Measurements from ENCODE around the gene MRPS18A.
"Not testable (repeated sequence)": the region's sequence is repeated elsewhere in the genome, so short reads cannot be mapped to it uniquely, and the experiment has no call there.

Gene MRPS18A

DNA sequence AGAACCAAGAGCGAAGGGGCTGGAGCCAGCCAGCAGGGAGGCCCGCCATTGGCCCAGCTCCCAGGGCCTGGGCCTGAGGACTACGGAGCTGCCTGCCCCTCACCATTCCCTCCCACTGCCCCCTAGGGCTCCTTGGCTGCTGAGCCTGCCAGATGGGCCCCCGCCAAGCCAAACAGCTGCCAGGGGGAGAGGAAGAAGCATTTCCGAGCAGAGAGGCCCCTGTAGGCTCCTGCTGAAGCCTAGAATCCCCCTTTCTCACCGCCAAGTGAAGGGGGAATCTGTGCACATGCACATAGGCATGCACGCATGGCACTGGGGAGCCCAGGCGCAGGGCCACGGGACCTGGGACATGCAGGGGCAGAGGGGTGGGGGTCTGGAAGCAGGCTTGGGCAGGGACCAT lies 28.5 kb upstream of the MRPS18A start:
- no peak for DNase-seq

DNA sequence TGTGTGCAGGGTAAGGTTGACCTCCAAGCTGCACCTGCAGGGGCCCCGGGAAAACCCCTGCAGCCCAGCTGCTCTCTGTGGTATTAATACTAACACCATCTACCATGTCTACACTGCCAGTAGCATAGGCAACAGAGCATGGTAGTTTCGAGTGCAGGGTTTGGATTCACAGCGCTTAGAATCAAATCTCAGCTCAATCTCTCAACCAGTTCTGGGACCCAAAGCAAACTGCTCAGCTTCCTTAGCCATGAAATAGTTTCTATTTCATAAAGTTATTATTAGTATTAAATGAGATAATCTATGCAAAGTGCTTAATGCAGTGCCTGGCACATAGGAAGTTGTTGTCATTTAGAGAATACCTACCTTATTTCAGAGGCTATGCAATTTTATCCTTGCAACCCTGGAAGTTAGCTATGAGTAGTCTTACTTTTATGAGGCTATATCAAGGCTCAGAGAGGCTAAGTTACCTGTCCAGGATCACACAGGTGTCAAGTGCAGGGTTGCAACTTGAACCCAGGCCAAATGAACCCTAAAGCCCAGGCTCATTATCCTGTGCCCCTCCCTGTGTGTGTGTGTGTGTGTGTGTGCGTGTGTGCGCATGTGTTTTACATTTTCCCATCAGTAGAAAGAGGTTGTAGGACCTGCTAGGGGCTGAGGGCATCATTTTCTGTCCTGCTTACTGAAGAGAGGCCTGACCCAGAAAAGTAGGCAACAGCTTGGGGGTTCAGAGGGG lies 27.6 kb upstream of the MRPS18A start:
- no peak for DNase-seq

DNA sequence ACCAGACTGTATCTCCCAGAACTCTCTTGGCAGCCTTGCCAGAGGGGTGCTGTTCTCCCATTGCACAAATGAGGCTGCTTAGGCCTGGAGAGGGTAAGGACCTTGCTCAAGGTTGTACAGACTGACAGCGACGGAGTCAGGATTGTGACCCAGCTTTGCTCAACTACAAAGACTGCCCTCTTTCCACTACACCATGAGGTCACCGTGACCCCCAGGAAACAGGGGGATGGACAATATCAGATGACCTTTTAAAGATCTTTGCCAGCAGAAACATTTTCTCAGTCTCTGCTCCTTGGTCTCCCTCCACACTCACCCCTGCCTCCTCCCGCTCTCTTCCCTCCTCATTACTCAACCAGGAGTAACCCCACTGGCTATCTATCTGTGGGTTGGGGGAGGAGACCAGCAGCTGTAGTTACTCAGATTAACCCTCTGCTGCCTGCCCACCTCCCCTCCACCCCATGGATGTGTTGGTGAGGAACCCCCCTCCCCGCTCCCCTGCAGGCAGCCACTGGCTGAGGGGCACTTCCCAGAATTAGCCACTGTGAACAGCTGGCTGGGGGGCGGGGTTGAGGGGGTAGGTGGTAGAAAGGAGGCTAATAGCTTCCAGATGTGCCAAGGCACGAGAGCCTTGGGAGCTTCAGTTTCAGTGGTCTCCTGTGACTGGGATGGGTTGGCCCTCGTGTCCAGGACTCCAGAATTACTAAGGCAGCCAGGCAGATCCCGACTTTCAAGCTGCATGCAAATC lies 26.9 kb upstream of the MRPS18A start:
- no peak for DNase-seq

DNA sequence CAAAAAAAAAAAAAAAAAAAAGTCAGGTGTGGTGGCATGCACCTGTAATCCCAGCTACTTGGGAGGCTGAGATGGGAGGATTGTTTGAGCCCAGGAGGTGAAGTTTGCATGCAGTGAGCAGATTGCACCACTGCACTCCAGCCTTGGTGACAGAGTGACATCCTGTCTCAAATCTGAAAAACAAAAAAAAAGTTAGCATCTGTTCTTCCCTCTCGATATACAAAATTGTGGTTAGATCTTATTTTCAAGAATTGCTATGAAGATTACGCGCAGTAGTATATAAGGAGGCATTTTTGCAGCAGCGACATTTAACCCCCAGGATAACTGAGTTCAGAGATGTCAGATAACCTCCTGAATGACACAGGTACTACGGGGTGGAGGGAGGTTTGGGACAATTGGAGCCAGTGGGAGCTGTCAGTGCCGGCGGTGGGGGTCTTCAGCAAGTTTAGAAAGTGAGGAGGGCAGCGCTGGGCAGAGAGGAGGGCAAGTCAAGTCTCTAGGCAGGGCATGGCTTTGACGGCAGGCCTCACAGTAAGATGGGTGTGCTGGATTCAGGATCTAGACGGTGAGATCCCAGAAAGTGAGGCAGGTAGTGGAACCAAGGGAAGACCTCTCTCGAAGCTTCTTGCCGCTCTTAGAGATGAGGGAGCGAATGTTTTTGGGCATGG lies 26.2 kb upstream of the MRPS18A start:
- no peak for DNase-seq

DNA sequence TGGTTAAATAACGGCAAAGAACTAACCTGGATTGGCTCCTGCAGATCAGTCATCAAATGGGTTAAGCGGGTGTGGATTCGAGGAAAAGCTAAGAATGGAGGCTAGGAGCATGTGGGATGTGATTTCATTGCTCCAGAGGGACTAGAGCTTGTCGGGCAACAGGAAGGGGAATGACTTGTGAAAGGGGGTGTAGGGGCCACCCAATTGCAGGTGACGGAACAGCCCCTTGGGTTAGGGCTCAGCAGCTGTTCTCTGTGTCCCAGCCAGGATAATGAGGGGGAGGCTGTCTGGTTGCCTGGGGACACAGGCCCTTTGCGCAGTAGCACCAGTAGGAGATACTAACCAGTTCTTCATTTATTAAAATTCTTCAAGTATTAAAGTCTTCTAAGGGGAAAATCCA lies 25.0 kb upstream of the MRPS18A start:
- no peak for DNase-seq

DNA sequence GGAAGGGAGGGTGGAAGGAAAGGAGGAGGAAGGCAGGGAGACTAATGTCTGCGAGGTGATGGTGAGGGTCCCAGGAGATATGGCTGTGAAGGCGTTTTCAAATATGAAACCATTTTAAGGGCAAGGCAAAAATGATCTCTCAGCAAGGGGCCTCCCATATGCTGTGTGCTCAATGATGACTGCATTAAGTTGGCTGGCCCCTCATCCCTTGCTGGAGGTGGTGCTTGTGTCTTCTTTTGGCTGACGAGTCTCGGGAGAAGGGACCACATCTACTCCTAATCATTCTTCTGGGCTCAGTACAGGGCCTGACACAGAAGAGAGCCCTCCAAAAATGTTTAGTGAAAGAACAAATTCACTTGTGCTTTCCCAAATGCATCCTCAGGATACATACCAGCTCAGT lies 23.0 kb upstream of the MRPS18A start:
- DNase-seq, result no peak

DNA sequence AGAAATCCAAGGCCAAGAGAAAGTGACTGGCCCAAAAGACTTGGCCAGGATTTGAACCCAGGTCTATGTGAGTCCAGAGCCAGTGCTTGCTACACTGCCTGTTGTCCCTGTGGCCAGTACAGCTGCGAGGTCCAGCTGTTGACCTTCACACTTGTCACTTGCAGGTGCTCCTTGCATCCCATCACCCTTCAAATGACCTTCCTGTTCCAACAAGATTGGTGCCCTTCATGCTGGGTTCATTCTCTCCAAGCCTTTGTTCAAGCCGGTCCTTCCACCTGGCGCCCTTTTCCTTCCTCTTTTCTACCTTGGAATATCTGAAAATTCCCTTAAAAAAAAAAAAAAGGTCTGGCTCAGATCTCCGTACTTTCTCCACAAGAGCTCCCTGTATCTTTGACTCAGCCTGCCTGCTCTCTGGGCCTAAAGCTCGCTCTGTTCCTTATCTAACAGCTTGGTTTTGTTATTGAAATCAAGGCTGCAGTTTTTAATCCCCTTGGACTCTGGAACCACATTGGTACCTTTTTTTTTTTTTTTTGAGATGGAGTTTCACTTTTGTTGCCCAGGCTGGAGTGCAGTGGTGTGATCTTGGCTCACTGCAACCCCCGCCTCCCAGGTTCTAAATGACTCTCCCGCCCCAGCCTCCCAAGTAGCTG lies 22.2 kb upstream of the MRPS18A start:
- DNase-seq, result no peak

DNA sequence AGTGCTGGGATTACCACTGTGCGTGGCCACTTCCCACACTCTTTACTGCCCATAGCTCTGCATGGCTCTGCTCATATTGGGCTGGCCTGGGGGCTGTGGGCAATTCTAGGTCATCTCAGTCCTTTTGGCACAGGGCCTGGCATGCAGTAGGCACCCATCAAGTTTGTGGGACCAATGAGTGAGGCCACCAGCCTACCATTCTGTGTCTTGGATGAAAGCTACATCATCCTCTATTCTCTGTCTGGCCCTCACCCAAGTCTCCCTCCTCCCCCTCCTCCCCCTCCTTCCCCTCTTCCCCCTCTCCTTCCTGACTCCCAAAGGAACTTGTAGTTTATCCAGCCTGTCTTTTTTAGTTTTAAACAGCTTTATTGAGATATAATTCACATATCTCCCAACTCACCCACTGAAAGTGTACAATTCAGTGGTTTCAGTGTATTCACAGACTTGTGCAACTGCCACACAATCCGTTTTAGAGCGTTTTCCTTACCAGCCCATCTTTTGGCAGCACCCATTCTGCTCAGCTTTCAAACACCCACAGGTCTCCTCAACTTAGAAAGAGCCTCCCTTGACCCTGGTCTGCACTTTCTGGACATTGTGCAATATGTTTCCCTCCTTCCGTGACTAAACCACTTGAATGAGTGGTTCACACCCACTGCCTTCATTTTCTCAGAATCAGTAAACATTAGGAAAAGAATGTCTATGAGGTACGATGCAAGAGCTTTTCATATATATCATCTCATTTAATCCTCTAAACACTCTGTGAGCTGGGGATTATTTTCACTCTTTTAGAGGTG lies 21.5 kb upstream of the MRPS18A start:
- no peak for DNase-seq

DNA sequence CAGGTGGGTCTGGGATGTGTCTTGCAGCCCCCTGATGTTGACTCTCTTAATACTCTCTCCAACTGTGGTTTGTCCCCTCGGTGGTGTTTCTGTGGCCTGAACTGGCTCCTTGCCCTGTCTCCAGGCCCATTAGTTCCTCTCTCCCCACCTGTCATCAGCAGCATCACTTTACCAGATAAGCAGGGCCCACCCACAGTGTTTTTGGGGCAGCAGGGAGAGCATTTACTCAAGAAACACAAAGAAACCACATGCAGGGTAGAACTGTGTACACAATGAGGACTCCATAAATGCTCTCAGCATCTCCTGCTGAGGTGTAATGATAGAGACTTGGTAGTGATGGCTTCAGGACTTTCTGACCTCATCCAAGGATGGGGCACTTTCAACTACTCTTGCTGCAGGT lies 20.2 kb upstream of the MRPS18A start:
- DNase-seq, result no peak

DNA sequence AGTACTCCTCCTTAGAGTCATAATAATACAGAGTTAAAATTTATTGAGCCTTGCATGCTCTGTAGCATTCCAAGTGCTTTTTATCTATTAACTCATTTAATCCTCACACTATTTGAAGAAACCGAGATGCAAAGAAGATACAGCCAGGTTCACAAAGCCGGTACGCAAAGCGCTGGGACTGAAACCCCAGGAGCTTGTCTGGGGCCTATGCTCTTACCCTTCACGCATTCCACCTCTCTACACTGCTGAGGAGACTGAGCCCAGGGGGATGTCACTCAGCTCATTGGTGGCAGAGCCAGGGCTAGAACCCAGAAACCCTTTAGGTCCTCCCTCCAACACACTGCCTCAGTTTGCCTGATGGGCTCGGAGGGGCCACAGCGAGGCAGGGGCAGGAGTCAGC lies 19.7 kb upstream of the MRPS18A start:
- DNase-seq, result no peak

DNA sequence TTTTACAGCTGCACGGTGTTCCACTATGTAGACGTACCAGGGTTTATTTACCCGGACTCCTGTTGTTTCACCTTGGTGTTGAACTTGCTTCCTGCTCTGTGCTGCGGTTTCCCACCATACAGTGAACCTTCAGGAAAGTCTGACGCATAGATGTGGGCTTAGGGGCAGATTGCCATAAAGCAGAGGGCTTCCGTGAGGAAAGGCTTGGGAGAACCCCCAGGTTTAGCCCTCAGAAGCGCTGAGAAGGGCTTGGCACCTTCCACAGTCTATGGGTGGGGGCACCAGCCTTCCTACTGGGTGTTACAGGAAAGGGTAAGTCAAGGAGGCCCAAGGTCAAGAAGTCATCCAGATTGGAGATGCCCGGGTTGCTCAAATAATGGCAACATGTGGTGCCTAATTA lies 19.2 kb upstream of the MRPS18A start:
- no peak for DNase-seq

DNA sequence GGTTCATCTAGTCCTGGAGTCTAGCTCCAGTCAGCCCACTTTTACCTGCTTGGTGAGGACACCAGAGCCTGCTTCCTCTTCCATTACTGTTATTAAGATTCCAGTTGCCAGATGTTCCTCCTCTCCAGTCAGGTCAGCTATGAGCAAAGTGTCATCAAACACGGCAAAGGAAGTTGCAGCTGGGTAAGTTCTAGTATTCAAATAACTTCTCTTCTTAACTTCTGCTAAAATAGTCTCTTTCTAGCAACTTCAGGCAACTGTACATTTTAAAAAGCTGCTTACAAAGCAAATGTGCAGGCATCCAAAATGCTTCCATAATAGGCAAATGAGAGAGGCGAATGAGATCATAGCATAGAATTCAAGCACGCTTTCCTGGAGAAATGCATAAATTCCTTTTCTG lies 18.4 kb upstream of the MRPS18A start:
- no peak for DNase-seq

DNA sequence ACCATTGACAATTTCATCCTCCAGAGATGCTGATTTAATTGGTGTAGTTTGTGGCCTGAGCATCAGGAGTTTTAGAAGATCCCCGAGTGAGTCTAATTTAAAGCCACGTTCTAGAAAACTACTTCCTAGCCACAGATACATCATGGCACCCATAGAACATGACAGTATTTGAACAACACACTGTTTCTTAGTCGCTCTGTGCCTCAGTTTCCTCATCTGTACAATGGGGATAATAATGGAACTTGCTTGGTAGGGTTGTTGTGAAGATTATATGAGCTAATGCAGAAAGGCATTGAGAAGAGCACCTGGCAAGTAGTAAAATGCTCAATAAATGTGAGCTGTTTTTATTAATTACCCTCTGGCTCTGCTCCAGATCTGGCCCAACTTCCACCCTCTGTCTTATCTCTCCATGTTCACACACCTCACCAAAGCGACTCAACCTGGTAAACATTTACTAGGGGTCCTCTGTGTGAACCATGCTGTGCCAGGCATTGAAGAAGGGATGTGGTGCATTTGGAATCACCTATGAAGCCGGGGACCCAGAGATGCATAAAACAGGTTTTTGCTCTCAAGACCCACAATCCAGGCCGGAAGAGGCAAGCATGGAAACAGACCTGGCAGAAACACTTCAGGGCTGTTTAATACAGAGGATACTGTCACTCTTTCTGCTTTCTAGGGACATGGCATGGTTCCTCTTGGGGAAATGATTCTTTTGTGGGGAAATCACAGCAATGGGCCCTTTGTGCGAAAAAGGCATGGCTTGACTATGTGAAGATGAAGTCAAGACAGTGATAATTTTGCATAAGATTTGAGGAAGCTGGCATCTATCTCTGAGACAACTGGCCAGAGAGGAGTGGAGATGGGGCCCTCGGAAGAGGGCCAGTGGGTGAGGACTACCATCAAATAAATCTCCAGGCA lies 16.2 kb upstream of the MRPS18A start:
- DNase-seq, result no peak

DNA sequence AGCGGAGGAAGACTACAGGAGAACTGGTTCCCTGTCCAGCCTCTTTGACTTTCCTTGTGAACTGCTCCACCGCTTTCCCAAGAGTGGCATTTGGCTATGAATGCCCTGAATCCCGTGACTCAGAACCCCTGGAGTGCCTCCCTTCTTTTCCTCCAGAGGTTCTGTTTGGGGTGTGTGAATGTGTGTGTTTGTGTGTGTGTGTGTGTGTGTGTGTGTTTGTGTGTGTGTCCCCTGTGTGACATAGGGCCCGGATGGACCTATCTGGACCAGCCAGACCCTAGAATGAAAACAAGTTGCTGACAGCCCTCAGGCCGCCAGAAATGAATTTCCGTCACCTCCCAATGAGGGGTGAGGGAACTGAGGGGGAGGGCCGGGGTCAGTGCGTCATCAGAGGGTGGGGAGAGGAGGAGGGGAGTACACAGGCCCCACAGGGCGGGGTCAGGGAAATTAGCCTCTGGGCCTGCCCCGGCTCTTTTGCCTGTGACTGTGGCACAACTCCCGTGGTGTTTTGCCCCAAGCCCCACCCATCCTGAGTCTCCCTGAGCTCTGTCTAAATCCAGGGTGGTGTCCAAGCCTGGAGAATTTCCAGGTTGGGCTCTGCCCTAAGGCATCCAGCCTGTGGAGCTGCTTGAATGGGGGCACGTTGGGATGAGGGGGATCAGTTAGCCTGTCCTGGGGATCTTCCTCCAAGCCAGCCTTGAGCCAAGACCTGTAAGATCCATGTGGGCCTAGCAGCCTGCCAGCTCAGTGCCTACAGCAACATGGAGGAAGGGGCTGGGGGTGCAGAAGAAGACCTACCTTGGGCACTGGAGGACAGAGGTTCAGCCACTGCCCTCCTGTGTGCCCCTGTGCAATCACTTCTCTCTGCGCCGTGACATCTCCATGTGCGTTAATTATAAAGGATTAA lies 15.2 kb upstream of the MRPS18A start:
- DNase-seq, result no peak

DNA sequence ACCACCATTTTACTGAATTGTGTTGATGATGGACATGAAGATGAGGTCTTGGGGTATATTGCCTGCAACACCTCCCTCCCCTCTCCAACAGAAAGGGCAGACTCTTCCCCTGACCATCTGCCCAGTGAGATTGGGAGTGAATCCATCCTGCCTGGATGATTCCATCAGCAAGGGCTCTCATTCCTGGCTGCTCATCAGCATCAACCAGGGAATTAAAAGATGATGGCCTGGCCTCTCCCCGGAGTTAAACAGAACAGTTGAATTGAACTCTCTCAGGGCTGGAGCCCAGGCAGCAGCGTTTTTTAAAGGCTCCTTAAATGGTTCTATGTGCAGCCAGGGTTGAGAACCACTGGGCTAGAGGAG lies 14.6 kb upstream of the MRPS18A start:
- DNase-seq, result no peak

DNA sequence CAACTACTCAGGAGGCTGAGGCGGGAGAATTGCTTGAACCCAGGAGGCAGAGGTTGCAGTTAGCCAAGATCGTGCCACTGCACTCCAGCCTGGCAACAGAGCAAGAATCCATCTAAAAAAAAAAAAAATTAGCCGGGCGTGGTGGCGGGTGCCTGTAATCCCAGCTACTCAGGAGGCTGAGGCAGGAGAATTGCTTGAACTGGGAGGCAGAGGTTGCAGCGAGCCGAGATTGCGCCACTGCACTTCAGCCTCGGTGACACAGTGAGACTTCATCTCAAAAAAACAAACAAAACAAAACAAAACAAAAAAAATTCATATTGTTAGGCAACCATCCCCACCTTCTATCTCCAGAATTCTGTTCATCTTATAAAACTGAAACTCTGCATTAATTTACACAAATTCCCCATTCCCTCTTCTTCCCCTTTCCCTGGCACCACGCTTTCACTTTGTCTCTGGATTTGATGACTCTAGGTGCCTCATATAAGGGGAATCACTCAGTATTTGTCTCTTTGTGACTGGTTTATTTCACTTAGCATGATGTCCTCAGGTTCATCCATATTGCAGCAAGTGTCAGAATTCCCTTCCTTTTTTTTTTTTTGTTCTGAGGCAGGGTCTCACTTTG lies 13.5 kb upstream of the MRPS18A start:
- not testable (repeated sequence) for DNase-seq

DNA sequence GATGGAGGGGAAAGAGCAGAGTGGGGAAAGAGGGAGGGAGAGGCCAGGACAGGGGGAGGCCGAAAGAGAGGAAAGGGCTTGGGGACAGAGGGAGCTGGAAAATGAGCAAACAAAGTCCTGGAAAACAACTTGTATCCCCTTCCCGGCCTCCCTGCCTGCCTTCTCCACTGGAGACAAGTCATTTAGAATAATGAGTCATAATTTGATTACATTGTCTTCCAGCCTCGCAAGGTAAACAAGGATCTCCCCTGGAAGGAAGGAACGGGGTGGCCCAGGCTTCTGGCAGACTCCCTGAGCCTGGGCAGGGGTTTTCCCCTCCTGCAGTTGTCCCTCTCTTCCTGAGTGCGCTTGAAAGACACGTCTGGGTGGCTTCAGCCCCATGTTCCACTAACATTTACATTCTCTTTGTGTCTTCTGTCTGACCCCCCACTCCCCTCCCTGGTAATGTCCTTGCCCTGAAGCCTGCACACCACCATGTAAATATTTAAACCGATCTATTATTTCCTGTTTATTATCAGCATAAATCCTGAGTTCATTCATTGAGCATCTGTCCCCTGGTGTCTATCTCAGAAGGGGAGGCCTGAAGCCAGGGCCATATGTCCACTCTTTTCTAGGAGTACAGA lies 12.1 kb upstream of the MRPS18A start:
- DNase-seq, result no peak

DNA sequence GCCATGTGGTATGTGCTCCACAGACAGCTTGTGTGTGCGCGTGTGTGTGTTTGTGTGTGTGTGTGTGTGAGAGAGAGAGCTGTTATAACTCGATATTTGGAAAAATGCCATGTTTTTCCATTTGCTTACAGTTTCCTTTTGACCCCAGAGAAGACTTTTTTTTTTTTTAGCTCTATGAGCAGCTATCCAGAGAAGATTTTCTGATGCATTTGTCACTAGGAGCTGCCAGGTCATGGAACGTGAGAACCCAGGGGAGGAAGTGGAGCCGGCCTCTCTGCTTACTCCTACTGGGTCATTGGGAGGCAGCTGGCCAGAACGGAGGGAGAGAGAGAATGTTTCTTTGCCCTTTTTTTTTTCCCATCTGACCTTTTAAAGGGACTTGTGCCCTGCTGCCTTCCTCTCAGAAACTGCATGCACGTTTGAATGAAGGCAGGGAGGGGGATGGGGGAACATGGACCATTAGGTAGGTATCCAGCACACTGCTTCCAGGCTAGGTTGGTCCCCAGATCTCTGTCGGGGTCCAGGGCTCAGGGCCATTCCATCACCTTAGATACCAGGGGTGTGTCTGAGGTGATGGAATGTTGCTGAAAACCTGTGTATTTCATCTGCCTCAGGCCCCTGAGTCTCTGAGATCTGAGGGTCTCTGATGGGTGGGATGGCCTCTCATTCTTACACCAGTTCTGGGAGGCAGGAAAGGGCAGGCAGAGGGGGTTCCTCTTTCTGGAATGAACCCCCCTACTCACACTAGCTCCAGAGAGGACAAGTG lies 11.2 kb upstream of the MRPS18A start:
- no peak for DNase-seq

DNA sequence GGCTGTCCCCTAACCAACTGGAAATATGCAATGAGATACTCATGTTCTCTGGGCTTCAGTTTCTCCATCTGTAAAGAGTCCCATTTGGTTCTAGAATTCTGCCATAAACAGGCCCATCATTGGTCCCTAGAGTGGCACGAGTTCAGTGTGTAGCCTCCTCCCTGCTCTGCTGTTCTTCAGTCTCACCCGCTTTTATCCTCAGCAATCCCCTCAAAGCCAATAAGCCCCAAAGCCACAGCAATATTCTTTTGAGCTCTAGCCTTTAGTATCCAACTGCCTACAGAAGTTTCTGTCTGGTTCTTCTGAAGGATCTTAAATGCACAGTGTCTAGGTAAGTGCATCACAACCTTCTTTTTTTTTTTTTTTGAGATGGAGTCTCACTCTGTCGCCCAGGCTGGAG lies 9.8 kb upstream of the MRPS18A start:
- no peak for DNase-seq

All from activated CD4-positive, alpha-beta T cell treated with anti-CD3 and anti-CD28 coated beads for 1 hour (primary cell).